PFSK-1 (cell line): Measurements from ENCODE around the gene CALML6.

Experiments used
- FOXP2 ChIP-seq: optimal IDR thresholded peaks from 2 replicates; pipeline ENCODE3; 2011; ENCODE audit warnings: borderline replicate concordance, control low read depth, inconsistent platforms; ENCODE audit not compliant: insufficient read depth; ENCODE audit errors: extremely low read length, extremely low read depth
- POLR2AphosphoS5 ChIP-seq: IDR thresholded peaks from 2 replicates; pipeline ENCODE4 v1.6.1; 2012; ENCODE audit warnings: low read depth, mild to moderate bottlenecking, control low read depth, low read length, moderate library complexity
- SIN3A ChIP-seq: IDR thresholded peaks from 2 replicates; pipeline ENCODE4 v1.6.1; 2012; ENCODE audit warnings: mild to moderate bottlenecking, low read length, moderate library complexity, borderline replicate concordance; ENCODE audit not compliant: insufficient read depth
- TAF1 ChIP-seq: IDR thresholded peaks from 2 replicates; pipeline ENCODE4 v1.6.1; 2012; ENCODE audit warnings: low read length, control low read depth, borderline replicate concordance; ENCODE audit not compliant: insufficient read depth
- TF ChIP-seq, protein P1 (sequence below), 2 experiments: IDR thresholded peaks; 2 replicates each; pipeline versions ENCODE4 v1.6.1 to v1.8.0; 2011 to 2012; ENCODE audit warnings: low read depth in 2 of 2, low read length in 2 of 2, control low read depth in 1 of 2, inconsistent platforms in 1 of 2, mild to moderate bottlenecking in 1 of 2, moderate library complexity in 1 of 2; ENCODE audit not compliant: insufficient read depth in 1 of 2

The CALML6 gene

DNA sequence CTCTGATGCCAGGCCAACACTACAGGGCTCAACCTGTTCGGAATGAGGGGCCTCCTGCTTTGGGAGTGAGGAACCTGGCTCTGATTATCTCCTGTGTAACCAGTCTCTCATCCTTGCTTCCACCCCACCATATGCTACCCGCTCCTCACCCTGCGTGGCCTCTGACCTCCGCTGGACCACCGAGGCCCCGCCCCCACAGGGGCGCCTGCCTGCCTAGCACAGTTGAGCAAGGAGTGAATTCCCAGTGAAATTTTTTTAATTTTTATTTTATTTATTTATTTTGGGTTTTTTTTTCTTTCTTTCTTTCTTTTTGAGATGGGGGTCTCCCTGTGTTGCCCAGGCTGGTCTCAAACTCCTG lies 22.3 kb upstream of the CALML6 start:
- TF ChIP-seq SIN3A, result no peak
- no peak for TF ChIP-seq FOXP2
- TF ChIP-seq, protein P1, sequence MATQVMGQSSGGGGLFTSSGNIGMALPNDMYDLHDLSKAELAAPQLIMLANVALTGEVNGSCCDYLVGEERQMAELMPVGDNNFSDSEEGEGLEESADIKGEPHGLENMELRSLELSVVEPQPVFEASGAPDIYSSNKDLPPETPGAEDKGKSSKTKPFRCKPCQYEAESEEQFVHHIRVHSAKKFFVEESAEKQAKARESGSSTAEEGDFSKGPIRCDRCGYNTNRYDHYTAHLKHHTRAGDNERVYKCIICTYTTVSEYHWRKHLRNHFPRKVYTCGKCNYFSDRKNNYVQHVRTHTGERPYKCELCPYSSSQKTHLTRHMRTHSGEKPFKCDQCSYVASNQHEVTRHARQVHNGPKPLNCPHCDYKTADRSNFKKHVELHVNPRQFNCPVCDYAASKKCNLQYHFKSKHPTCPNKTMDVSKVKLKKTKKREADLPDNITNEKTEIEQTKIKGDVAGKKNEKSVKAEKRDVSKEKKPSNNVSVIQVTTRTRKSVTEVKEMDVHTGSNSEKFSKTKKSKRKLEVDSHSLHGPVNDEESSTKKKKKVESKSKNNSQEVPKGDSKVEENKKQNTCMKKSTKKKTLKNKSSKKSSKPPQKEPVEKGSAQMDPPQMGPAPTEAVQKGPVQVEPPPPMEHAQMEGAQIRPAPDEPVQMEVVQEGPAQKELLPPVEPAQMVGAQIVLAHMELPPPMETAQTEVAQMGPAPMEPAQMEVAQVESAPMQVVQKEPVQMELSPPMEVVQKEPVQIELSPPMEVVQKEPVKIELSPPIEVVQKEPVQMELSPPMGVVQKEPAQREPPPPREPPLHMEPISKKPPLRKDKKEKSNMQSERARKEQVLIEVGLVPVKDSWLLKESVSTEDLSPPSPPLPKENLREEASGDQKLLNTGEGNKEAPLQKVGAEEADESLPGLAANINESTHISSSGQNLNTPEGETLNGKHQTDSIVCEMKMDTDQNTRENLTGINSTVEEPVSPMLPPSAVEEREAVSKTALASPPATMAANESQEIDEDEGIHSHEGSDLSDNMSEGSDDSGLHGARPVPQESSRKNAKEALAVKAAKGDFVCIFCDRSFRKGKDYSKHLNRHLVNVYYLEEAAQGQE (IDR thresholded peaks at IDR 0.05; ENCODE audit: insufficient read depth in 1 of 2, low read depth in 2 of 2, low read length in 2 of 2), result no peak
- no peak for TF ChIP-seq POLR2AphosphoS5
- TF ChIP-seq TAF1, result no peak

DNA sequence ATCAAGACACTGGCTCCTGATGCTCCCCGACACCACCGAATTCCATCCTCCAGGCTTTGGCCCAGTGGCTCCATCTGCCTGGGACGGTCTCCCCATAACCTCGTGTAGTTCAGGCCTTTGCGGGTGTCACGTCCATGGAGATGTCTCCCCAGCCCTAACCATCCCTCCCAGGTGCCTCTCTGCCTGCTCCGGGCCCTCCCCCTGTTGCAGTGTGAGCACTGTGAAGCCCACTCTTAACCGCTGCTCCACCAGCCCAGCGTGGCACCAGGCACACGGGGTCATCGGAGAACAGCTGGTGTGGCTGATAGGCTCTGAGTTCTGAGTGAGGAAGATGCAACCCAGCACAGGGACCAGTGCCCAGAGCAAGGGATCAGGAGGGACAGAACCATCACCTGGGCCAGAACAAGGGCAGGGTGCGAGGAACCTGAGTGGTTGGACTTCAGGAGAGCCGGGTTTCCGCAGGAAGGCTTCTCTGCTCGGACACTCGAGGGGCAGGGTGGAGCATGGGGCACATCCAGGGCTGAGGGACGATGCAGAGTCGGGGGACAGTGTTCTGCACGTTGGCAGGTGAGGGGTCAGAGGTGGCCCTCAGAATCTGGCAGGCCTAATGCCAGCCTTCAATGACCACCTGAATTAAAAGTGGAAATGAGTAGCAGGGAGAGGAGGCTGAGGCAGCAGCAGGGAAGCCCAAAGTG lies 21.6 kb upstream of the CALML6 start:
- TF ChIP-seq TAF1, result no peak
- no peak for TF ChIP-seq SIN3A
- TF ChIP-seq POLR2AphosphoS5, result no peak
- TF ChIP-seq, protein P1 (IDR thresholded peaks at IDR 0.05; ENCODE audit: insufficient read depth in 1 of 2, low read depth in 2 of 2, low read length in 2 of 2), result no peak
- no peak for TF ChIP-seq FOXP2

DNA sequence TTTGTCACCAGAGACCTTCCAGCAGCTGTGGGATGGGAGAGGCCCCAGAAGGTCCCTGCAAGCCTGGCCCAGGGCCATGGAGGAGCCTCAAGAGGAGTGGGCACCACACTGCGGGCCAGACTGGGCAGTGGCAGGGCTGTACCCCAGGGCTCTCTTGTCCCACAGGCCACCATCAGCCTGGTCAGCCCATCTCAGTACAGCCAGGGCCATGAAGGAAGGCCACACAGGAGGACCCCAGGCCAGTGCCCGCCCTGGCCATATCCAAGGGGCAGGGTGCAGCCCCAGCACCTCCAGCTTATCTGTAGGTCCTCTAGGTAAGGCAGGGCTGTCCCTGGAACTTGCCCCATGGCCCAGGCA lies 21.1 kb upstream of the CALML6 start:
- TF ChIP-seq FOXP2, result no peak

DNA sequence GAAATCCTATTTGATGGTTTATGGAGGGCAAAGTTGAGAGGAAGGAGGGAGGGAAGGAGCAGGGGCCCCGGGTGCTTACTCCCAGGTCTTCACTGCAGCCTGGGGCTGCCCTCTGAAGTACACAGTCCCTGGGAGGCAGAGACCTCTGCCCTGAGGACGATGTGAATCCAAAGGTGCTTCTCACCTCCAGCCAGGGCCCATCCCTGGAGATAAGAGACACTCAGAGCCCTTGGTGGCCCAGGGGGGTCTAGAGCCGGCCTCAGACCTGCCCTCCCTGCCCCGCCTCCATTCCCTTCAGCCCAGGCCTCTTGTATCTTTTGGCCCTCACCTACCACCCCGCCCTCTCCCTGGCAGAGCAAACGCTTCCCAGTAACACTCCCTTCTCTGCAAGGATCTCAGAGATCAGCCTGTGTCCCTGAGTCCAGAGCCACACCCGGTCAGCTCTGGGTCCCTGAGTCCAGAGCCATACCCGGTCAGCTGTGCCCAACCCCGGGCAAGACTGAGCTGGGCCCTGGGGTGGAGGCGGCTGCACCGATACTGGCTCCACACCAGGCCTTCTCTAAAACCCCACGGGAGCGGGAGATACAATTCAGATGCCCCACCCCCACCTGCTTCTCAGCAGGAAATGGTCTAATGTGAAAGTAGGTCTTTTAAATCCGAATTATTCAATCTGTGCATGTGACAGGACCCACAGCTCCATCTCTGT lies 20.6 kb upstream of the CALML6 start:
- TF ChIP-seq POLR2AphosphoS5, result no peak
- no peak for TF ChIP-seq FOXP2
- TF ChIP-seq, protein P1 (IDR thresholded peaks at IDR 0.05; ENCODE audit: insufficient read depth in 1 of 2, low read depth in 2 of 2, low read length in 2 of 2), result no peak
- TF ChIP-seq TAF1, result no peak
- TF ChIP-seq SIN3A, result no peak

DNA sequence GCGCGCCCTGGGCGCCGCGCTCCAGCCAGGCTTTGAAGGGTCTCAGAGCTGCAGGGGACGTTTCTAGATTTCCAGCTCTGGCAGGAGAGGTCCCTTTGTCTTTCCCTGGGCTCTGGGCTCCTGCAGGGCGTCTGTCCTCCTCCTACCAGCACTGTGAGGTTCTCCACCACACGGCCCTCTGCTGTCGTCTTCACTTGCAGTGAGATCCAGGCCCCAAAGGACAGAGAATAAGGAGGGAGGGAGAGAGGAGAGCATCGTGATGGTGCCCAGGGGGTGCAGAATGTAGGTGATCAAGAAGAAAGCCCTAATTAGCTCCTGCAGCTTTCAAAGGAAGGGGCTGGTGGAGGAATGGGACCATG lies 20.0 kb upstream of the CALML6 start:
- TF ChIP-seq SIN3A, result no peak

DNA sequence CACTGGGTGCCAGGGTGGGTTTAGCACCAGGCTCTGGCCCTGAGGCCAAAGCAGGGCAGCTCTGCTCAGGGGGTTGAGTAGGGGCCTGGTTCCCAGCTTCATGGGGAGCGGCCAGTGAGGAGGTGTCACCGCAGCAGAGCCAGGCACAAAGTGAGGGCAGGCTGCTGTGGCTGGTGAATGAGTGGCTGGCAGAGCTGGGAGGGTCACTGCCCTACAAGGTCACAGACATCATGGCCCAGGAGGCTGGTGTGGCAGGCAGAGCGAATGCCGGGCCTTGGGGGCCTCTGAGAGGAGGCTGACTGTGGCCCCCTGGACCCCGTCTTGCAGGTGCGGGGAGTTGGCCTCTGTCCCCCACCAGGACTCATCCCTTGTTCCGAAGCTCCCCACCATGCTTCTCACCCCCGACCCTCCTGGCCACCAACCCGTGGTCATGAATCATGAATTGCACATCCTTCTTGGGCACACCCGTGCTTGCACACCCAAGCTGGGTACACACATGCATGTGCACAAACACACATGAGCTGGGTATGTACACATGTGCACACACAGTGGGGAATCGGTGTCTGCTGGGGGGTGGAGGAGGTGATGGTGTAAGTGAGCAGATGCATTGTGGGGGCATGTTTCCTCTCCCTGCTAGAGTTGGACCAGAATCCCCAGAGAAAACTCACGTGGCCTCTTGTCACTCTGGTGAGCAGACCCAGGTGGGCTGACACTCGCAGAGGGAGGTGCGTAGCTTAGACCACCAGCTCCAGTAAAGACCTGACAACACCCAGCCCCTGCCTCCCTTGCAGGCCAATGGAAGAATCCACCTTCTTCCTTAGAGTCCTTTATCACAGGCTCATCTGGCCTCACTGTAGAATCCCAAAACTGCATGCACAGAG lies 19.4 kb upstream of the CALML6 start:
- TF ChIP-seq FOXP2, result no peak
- no peak for TF ChIP-seq SIN3A
- no peak for TF ChIP-seq POLR2AphosphoS5
- TF ChIP-seq, protein P1 (IDR thresholded peaks at IDR 0.05; ENCODE audit: insufficient read depth in 1 of 2, low read depth in 2 of 2, low read length in 2 of 2), result no peak
- no peak for TF ChIP-seq TAF1
